Loucy (cell line): ENCODE data around the gene FAM131C.

Experiments used
- EZH2phosphoT487 ChIP-seq: fragments of 200-600 bp; IDR thresholded peaks from 2 replicates; pipeline ENCODE4 v1.6.1; 2018; ENCODE audit warnings: antibody characterized with exemption, mild to moderate bottlenecking, moderate library complexity, borderline replicate concordance
- TF ChIP-seq, protein P1 (sequence below): fragments of 200-600 bp; sonication (generic); conservative IDR thresholded peaks from 2 replicates; pipeline ENCODE4 v1.5.1; 2014; ENCODE audit warnings: mild to moderate bottlenecking, antibody characterized with exemption, low read length

DNA sequence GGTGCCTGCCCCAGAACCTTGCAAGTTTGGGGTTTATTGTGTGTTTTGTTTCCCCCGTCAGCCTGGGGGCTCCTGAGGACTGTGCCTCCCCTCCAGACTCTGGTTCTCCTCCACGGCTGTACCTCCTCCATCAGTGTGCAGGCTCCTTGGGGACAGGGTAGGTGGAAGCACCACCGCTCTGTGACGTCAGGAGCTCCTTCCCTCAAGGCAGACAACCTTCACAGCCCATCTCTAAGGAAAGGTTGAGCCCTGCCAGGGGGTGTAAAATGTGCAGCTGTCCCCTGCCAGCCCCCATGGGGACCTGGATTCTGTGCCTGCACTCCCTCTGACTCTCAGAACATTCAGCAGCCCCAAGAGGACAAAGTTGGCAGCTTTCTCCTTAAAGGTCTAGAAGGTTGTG lies 55.1 kb downstream of the FAM131C start:
- TF ChIP-seq, protein P1, sequence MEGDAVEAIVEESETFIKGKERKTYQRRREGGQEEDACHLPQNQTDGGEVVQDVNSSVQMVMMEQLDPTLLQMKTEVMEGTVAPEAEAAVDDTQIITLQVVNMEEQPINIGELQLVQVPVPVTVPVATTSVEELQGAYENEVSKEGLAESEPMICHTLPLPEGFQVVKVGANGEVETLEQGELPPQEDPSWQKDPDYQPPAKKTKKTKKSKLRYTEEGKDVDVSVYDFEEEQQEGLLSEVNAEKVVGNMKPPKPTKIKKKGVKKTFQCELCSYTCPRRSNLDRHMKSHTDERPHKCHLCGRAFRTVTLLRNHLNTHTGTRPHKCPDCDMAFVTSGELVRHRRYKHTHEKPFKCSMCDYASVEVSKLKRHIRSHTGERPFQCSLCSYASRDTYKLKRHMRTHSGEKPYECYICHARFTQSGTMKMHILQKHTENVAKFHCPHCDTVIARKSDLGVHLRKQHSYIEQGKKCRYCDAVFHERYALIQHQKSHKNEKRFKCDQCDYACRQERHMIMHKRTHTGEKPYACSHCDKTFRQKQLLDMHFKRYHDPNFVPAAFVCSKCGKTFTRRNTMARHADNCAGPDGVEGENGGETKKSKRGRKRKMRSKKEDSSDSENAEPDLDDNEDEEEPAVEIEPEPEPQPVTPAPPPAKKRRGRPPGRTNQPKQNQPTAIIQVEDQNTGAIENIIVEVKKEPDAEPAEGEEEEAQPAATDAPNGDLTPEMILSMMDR: no peak
- TF ChIP-seq EZH2phosphoT487: no peak
